Forelimb muscle (tissue), 1 donor: Measurements from ENCODE around the gene IGF2. TPM values are rescaled to one million over a fixed set of nuclear protein-coding genes. Genes with fewer than 3 reads are reported as not detected.

Experiments
- DNase-seq: peaks from one replicate; pipeline ENCODE4 v3.0.0-alpha.2; 2013; ENCODE audit warnings: low read depth
- polyA plus RNA-seq: library from polyadenylated mRNA; unstranded; fragments of 120-200 nt; gene quantifications from one replicate; pipeline ENCODE4 v1.2.1, GENCODE V29; 2013; ENCODE audit not compliant: insufficient read length

IGF2 gene
- polyA plus RNA-seq, 1 donor, result 3,671 TPM

- no peak for DNase-seq
Observed at GRCh38 chr11:2103668-2104523, 35.3 kb downstream of the IGF2 start.

- no peak for DNase-seq
Observed at GRCh38 chr11:2102883-2103213, 36.3 kb downstream of the IGF2 start.

DNA sequence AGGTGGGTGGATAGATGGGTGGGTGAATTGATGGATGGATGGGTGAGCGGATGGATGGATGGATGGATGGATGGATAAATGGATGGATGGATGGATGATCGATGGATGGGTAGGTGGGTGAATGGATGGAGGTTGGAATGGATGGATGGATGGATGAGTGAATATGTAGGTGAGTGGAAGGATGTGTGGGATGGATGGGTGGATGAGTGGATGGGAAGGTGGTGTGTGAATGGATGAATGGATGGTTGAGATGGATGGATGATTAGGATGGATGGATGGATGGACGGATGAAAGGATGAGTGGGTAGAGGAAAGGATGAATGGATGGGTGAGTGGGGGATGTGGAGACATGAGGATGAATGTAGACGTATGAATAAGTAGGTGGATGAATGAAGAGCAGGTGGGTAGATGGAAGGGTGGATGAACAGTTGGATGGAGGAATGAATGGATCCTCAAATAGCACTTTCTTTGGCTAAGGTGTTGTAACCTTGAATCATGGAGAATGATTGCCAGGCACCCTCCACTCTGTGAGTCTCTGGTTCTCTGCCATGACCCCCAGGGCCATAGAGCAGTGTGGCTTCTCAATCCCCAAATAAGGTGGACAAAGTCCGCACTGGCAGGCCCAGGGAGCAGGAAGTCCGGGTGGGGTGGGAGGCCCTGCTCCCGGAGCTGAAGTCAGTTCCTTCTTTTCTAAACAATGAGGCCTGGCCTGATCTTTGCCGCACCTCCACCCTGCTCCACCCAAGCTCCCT lies 36.9 kb downstream of the IGF2 start:
- DNase-seq, result no peak

DNA sequence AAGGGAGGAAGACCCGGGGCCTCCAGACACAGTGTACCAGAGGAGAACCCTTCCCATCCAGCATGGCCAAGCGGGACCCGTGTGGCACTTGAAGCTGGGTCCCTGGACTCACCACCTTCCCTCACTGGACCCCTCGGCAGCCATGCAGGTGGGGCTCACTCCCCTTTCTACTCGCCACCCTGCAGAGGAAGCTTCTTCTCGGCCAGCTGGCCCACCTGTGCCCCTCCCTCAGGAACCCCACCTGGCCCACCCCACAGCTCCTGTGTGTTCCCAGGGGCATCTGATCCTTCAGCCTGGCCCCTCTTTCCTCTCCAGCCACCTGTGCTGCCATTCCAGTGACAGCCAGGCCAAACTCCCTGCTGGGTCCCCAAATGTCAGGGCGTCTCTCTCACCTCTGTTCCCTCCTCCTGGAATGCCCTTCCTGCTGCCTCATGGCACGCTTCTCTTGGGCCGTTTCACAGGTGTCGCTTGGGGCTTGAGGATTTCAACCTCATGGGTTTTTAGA lies 38.0 kb downstream of the IGF2 start:
- no peak for DNase-seq

DNA sequence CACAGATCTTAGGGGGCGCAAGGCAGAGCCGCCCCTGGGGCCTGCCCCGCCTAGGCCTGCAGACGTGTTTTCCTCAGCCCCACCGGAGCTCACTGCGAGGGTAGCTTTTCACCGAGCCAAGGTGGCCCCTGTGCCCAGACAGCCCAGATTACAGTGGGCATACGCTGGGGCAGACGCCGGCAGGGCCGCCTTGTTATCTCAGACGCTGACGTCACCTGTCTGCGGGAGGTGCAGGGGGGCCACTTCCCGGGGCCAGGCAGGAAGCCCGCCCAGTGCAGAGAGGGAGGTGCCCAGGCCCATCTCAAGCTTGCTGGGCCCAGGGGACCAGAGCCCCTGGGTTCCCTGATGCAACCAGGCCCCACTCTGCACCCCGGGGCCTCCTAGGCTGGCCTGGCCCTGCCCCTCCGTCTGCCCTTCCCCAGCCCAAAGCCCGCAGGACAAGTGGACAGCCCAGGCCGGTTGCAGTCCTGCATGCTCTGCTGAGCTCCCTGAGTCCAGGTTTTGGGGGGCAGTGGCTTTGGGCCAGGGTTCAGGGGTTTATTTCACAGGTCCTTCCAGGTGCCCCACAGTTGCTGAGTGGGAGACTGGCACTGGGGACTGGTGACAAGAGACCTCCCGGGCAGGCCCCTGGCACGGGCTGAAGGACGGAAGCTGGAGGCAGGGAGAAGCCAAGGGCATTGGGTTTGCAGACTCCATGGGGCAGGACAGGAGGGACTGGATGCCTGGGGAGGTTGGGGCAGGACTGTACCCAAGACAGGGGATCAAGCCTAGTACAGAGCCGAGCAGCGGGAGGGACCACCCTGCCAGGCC lies 38.6 kb downstream of the IGF2 start:
- no peak for DNase-seq

DNA sequence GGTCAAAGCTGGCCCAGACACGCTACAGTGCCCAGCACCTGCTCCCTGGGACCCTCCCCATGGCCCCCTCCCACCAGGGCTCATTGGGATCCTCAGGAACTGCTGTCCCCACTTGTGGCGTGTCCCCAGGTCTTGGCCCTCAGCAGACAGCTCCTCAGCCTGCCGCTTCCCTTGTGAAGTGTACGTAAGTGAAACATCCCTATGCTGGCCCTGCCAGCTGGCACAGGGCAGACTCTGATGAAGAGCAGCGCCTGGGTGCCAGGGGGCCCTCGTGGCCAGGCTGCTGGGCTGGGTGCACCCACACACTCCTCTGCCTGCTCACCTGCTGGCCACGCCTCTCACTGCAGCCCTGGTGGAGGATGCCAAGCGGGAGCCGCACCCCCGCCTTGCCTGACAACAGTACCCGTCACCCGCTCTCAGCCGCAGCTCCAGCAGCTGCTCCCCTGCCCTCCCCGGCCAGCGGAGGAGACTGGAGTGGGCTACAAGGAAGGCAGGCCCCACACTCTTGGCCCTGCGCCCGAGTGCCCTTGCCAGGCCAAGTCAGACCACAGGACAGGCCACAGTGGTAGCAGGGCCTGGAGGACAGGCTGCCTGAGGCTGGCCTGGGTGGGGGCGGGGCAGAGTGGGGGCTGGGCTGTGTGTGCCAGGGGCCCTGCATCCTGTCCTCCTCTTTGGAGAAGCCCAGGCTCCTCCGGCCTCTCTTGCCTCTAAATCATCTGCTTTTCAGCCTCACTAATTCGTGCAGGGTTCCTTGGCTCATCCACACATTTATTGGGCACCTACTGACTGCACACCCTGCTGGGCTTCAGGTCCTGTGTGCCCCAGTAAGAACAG lies 39.5 kb downstream of the IGF2 start:
- DNase-seq, result no peak

GRCh38 chr11:2098691-2099515 lies 40.3 kb downstream of the IGF2 start:
- DNase-seq, result no peak

DNA sequence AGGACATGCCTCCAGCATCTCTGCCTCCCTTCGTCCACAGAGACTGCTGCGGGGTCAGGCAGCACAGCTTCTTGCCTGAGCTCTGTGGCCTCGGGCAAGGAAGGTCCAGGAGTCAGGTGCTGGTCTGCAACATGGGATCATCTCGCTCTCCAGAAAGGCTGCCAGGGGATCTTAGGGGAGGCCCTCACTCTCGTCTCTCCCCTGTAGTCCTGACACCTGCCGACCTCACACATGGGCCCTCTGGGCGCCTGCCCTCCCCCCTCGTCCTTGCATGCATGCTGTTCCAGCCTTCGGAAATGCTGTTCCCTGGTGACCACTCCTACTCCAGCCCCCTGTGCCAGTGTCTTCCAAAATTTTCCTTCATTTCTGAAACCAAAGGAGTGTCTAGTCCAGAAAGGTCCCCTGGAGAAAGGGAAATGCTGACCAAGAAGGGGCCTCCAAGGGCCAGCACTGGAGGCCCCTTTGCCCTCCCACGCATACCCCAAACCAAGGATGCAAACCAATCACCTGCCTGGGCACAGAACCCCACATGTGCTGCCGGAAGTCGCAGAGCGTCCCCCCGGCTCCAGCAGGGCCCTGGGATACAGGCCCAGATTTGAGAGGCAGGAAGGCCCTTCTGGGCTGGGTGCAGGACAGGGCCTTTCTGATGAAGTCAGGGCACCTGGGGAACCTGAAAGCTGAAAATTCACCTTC lies 41.0 kb downstream of the IGF2 start:
- DNase-seq, result no peak

DNA sequence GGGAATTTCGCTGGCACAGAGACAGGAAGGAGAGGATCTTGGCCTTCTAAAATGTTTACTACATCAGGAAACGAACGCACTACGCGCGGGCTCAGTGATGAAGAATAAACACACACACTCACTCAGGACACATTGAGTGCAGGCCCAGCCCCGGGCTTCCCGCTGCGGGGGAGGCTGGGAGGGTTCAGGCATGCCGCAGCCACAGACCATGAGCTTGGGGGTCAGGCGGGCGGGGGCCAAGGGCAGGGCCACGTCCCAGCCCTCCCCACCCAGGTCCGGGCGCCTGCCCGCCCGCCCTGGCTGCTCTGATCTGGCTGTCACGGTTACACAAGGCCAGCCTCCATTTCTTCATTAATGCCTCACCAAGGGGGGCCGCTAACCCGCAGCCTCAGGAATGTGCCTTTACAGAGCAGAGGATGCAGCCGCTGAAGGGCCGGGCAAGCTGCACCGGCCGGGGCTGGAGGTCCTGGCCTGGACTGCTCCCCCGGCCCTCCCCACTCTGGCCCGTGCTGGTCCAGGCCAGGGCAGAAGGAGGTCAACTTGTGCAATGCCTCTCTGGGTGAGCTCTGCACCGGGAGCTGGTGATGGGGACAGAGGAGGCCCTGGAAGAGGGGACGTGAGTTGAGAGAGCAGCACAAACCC lies 41.7 kb downstream of the IGF2 start:
- peak; percentile 9 for DNase-seq

GRCh38 chr11:2096919-2097301 lies 42.3 kb downstream of the IGF2 start:
- DNase-seq, result no peak

- no peak for DNase-seq
Observed at GRCh38 chr11:2096011-2096918, 42.9 kb downstream of the IGF2 start.

- DNase-seq, result no peak
Observed at GRCh38 chr11:2095542-2095941, 43.6 kb downstream of the IGF2 start.

GRCh38 chr11:2095198-2095520 lies 44.0 kb downstream of the IGF2 start:
- no peak for DNase-seq

DNA sequence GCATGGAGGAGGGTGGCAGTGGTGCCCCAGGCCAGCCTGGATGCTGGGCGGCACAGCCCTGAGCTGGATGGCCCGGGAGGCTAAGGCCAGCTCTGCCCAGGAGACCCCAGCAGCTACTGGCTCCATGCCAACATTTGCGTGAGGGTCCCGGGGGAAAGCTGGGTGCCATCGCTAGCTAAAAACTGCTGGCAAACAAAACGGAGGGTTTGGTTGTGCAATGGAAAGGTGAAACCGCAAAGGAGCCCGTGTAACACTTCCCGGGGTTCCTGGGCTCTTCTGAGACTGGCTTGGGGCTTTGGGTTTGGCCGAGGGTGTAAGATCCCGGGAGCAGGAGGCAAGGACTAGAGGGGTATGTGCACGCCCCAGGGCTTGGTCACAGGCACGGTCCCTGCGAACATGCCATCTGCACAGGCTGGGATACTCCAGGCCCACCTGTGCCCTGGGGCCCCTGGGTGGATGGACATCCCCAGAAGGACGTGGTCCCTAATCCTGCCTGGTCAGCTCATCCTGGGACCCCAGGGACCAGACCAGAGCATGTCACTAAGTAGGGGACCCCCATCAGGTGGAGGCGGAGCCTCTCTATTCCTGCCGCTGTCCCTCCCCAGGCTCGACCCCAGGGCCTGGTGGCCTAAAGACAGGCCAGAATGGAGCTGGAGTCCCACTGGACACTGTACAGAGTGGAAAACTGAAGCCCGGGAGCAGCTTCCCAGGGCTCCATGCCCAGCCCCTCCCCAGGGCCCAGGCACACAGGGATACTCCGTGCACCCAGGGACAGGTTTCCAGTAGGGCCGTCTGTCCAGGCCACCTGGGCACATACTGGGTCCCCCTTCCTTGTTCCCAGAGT lies 44.6 kb downstream of the IGF2 start:
- no peak for DNase-seq

DNA sequence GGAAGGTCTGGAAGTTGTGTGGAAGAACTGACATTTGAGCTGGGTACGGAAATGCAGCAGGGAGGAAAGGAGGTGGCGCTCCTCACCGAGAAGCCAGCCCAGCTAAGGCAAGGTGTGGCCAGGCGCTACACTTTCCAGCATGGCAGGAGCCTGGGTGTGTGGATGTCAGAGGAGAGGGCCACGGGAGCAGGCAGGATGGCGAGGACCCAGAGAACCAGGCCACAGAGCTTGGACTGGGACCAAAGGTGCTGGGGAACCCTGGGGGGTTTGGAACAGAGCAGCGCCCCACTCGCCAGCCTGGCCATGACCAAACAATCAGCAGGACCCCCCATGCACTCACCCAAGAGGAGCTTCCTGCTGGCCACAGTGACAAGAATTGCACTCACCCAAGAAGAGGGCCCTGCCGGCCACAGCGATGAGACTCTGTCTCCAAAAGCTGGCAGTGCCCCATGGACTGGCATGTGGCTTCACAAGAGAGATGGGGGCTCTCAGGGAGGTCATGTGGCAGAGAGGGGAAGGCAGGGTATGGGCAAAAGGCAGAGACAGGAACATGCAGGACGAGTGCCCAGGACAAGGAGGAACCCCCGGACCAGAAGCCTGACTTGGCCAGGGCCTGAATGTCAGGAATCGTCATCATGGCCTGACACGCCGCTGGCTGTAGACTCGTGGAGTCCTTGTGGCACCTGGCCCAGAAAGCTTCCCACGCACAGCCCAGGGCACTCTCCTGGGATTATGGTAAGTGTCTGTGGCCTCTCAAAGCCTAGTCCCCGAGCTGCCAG lies 45.4 kb downstream of the IGF2 start:
- no peak for DNase-seq

GRCh38 chr11:2092956-2093412 lies 46.2 kb downstream of the IGF2 start:
- DNase-seq, result no peak
